Transverse colon (tissue), 4 donors: ENCODE measurements around the gene ESR1. TPM values are rescaled to one million over a fixed set of nuclear protein-coding genes. Genes with fewer than 3 reads are reported as not detected.

Source experiments
- DNase-seq: peaks from one replicate; pipeline ENCODE4 v3.0.0-alpha.2; 2019
- H3K27ac ChIP-seq, 4 donors: fragments of 200-600 bp; sonication (generic); 2 replicates each; pipeline ENCODE4 v1.5.1; 2016 to 2018; ENCODE audit warnings: inconsistent platforms in 4 of 4
- H3K27me3 ChIP-seq: fragments of 200-600 bp; sonication (generic); 2 replicates; pipeline ENCODE4 v1.5.1; 2017; ENCODE audit warnings: inconsistent platforms
- H3K36me3 ChIP-seq, 4 donors: fragments of 200-600 bp; sonication (generic); 2 replicates each; pipeline ENCODE4 v1.5.1; 2017 to 2019; ENCODE audit warnings: inconsistent platforms in 4 of 4
- H3K4me1 ChIP-seq, 4 donors: fragments of 200-600 bp; sonication (generic); 2 replicates each; pipeline ENCODE4 v1.5.1; 2017 to 2020; ENCODE audit warnings: inconsistent platforms in 4 of 4
- H3K4me3 ChIP-seq, 4 donors: fragments of 200-600 bp; sonication (generic); 1 replicate in 1 of 4; 2 replicates in 3 of 4; pipeline versions ENCODE4 v1.5.1 to v1.6.1; 2017 to 2019; ENCODE audit warnings: inconsistent platforms in 4 of 4
- H3K9me3 ChIP-seq, 2 donors: fragments of 200-600 bp; sonication (generic); 2 replicates each; pipeline ENCODE4 v1.5.1; 2017 to 2019; ENCODE audit warnings: inconsistent platforms in 2 of 2
- EP300 ChIP-seq: sonication (generic); formaldehyde crosslinking; IDR thresholded peaks from one replicate; pipeline ENCODE4 v1.6.1; 2017; ENCODE audit warnings: antibody characterized with exemption, low read depth
- POLR2A ChIP-seq: fragments of 450-650 bp; IDR thresholded peaks from one replicate; pipeline ENCODE4 v1.6.1; 2016; ENCODE audit warnings: antibody characterized with exemption, mild to moderate bottlenecking, moderate library complexity
- POLR2AphosphoS5 ChIP-seq, 3 donors: sonication (generic); formaldehyde crosslinking; IDR thresholded peaks; one replicate each; pipeline ENCODE4 v1.6.1; 2016; ENCODE audit warnings: antibody characterized with exemption in 3 of 3
- WGBS, 2 donors: methylation state at CpG; one replicate each; pipeline ENCODE4 v1.1.5; 2018; ENCODE audit warnings: low coverage in 1 of 2; 5-methylcytosine and 5-hydroxymethylcytosine counted together
- in situ Hi-C, 4 donors: fragments of 200-750 bp; cut with MboI; loops; one replicate each; pipeline versions ENCODE4 v1.15.0 to v1.15.1; 2017; ENCODE audit warnings: low sequenced_read_pairs in 3 of 4, low pct_ligation_motif_present in 1 of 4, low pct_unique_long_range_greater_than_20kb in 1 of 4
- intact Hi-C: fragments of 100-400 bp; cut with DNase I; formaldehyde crosslinking; loops from one replicate; pipeline ENCODE4 v1.15.1; 2023; ENCODE audit warnings: low total_unique reads
- total RNA-seq, 4 donors: library from RNA; depleted of rRNA; stranded (reverse); fragments of >200 nt; gene quantifications; one replicate each; pipeline ENCODE4 v1.1.0, GENCODE V29; 2016
- TF ChIP-seq, protein P1 (sequence below), 5 experiments: fragments of 200-600 bp in 3 of 5; fragments of 450-650 bp in 2 of 5; sonication (generic) in 3 of 5; IDR thresholded peaks; 1 replicate in 2 of 5; 2 replicates in 3 of 5; pipeline ENCODE4 v1.5.1; 2016 to 2017; ENCODE audit warnings: antibody characterized with exemption in 5 of 5, inconsistent platforms in 3 of 5, mild to moderate bottlenecking in 2 of 5, moderate library complexity in 1 of 5

ESR1 gene
- total RNA-seq, 4 donors from 2014 or later, result 0.37 to 0.48 (median 0.41) TPM; not detected in 1

- in situ Hi-C loops (no loop called here), intact Hi-C loops (no loop called here)
- H3K36me3 ChIP-seq, result no peaks in the 10 kb centered on the region
- no peak overlapping the region for H3K27ac ChIP-seq
- H3K4me1 ChIP-seq, result no peaks in the 10 kb centered on the region
- no peaks in the 10 kb centered on the region for H3K27me3 ChIP-seq
- H3K4me3 ChIP-seq, result no peak overlapping the region
- TF ChIP-seq, protein P1, sequence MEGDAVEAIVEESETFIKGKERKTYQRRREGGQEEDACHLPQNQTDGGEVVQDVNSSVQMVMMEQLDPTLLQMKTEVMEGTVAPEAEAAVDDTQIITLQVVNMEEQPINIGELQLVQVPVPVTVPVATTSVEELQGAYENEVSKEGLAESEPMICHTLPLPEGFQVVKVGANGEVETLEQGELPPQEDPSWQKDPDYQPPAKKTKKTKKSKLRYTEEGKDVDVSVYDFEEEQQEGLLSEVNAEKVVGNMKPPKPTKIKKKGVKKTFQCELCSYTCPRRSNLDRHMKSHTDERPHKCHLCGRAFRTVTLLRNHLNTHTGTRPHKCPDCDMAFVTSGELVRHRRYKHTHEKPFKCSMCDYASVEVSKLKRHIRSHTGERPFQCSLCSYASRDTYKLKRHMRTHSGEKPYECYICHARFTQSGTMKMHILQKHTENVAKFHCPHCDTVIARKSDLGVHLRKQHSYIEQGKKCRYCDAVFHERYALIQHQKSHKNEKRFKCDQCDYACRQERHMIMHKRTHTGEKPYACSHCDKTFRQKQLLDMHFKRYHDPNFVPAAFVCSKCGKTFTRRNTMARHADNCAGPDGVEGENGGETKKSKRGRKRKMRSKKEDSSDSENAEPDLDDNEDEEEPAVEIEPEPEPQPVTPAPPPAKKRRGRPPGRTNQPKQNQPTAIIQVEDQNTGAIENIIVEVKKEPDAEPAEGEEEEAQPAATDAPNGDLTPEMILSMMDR (IDR thresholded peaks at IDR 0.05), result no peak
- TF ChIP-seq POLR2AphosphoS5 (IDR thresholded peaks at IDR 0.05) (no peak), POLR2A (no peak), EP300 (no peak)
- no peaks in the 10 kb centered on the region for H3K9me3 ChIP-seq
- no peak for DNase-seq
- 44 to 50% methylated on average over 2 of the region's 2 CpGs for WGBS, 2 donors
Observed at GRCh38 chr6:152087096-152087495, 279.6 kb downstream of the ESR1 start.

GRCh38 chr6:152087701-152088100, 280.2 kb downstream of the ESR1 start:
- Histone ChIP-seq H3K36me3 (no peaks in the 10 kb centered on the region), H3K9me3 (no peaks in the 10 kb centered on the region), H3K4me3 (no peak overlapping the region), H3K27ac (no peak overlapping the region), H3K4me1 (no peaks in the 10 kb centered on the region), H3K27me3 (no peaks in the 10 kb centered on the region)
- TF ChIP-seq, protein P1 (IDR thresholded peaks at IDR 0.05), result no peak
- TF ChIP-seq POLR2AphosphoS5 (IDR thresholded peaks at IDR 0.05), result no peak
- no peak for TF ChIP-seq POLR2A
- no peak for TF ChIP-seq EP300
- DNase-seq, result no peak
- in situ Hi-C loops (no loop called here), intact Hi-C loops (no loop called here)
- WGBS, 2 donors, result 41 to 43% methylated on average over 1 of the region's 1 CpG

GRCh38 chr6:152089992-152090391, 282.5 kb downstream of the ESR1 start:
- WGBS, 2 donors, result 85 to 100% methylated on average over 1 to 7 of the region's 7 CpGs
- no peak overlapping the region for H3K27ac ChIP-seq
- no peaks in the 10 kb centered on the region for H3K9me3 ChIP-seq
- no peaks in the 10 kb centered on the region for H3K27me3 ChIP-seq
- peaks cover 0 to 7% (median 0%) of the 10 kb centered on the region in 4 donors for H3K4me1 ChIP-seq
- TF ChIP-seq POLR2A, result no peak
- TF ChIP-seq, protein P1 (IDR thresholded peaks at IDR 0.05), result no peak
- no peak for TF ChIP-seq POLR2AphosphoS5 (IDR thresholded peaks at IDR 0.05)
- no peak for TF ChIP-seq EP300
- in situ Hi-C loops, result no loop called here
- no peak overlapping the region for H3K4me3 ChIP-seq
- intact Hi-C loops, result no loop called here
- no peaks in the 10 kb centered on the region for H3K36me3 ChIP-seq
- no peak for DNase-seq

- Histone ChIP-seq H3K27ac (no peak overlapping the region), H3K4me3 (no peak overlapping the region), H3K9me3 (no peaks in the 10 kb centered on the region), H3K36me3 (no peaks in the 10 kb centered on the region), H3K27me3 (no peaks in the 10 kb centered on the region), H3K4me1 (peaks cover 0 to 7% (median 0%) of the 10 kb centered on the region in 4 donors)
- in situ Hi-C loops (no loop called here), intact Hi-C loops (no loop called here)
- DNase-seq, result no peak
- WGBS, 2 donors, result 38 to 63% methylated on average over 1 to 2 of the region's 2 CpGs
- no peak for TF ChIP-seq POLR2A
- TF ChIP-seq, protein P1 (IDR thresholded peaks at IDR 0.05), result no peak
- TF ChIP-seq EP300, result no peak
- TF ChIP-seq POLR2AphosphoS5 (IDR thresholded peaks at IDR 0.05), result no peak
Observed at GRCh38 chr6:152091201-152091600, 283.7 kb downstream of the ESR1 start.
